ENCODE measurements around the gene PDE4B.

The PDE4B gene

DNA sequence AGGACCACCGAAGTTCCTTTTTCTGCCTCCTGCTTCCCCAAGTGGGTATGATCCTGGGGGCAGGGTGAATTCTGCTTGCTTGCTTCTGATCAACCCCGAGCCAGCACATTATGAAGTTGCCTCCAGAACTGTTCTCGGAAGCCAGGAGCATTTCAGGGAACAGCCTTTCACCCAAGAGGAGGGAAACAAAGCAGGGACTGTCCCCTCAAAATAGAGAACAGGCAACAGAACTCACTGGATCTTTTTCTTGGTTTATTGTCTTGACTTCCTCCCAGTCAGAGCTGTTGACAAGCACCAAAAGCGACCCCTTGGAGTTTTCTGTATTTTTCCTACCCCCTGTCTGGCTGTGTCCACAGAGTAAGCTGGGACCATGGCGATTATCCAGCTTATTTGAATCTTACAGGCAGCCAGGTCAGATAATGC is 482.9 kb downstream of the PDE4B start:
- DNase-seq (ENCODE audit: low read depth in 2 of 2, low spot score in 1 of 2), result no peak

DNA sequence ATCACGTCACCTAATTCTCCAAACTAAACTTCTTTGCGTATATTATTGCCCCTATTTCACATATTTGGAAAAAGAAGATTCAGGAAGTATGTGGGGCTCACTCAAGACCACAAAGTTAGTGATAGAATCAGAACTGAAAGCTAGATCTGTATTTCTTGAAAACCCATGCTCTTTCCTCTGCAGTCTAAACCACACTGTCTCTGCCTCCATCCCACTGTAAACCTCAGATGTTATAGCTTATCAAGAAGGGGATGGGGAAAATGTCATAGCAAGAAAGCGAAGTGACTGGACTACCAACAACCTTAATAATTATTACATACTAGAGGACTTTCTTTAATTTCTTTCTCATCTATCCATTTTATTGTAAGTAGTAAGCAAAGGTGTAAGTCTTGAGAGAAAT is 483.5 kb downstream of the PDE4B start:
- no peak for DNase-seq (ENCODE audit: low read depth in 2 of 2, low spot score in 1 of 2)

DNA sequence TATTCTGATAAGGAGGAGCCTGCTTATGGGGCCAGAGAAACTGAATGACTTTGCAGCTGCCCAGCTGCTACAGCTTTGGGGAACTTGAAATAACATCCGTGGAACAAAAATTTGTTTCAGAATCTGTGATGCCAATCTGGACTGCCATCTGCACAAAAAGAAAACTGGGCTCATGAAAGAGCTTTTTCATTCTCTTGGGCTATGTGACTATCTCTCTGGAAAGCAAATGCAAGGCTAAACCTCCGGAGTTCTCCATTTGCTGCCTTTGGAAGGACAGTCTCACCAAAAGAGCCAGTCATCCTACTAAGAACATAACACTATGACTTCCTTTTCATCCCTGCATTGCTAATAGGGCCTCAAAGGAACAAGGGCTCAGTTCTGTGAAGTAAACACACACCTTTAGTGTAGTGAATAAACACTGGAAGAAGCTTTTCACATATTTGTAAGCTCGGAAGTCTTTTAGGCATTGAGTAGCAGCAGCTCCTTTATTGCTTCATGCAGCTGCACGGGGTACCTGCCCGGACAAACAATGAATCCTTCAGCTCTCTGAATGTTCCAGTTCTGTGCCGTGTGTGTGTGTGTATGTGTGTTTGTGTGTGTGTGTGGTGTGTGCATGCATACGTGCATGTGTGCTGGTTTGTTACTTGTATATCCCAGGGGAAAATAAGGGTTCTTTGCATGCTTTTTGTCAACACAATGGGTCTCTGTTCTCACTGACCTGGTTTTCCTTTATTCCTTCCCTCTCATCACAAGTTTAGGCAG is 485.7 kb downstream of the PDE4B start:
- DNase-seq (ENCODE audit: low read depth in 2 of 2, low spot score in 1 of 2), result no peak

DNA sequence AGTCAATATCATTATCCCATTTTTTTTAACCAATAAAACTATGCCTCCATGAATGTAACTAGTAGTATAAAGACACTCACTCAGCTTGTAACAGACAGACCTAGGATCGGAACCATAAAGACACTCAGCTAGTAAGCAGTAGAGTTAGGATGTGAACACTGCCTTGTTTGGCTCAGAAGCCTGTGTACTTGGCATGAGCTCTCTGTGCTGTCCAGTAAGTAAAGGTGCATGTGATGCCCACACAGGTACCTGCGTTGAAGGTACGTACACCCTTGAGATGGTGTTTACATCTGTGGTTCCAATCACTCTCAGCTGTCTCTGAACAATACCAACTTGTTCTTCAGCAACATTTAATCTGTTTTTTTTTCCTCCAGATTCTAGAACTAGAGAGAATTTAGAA is 489.1 kb downstream of the PDE4B start:
- DNase-seq (ENCODE audit: low read depth in 2 of 2, low spot score in 1 of 2), result no peak

DNA sequence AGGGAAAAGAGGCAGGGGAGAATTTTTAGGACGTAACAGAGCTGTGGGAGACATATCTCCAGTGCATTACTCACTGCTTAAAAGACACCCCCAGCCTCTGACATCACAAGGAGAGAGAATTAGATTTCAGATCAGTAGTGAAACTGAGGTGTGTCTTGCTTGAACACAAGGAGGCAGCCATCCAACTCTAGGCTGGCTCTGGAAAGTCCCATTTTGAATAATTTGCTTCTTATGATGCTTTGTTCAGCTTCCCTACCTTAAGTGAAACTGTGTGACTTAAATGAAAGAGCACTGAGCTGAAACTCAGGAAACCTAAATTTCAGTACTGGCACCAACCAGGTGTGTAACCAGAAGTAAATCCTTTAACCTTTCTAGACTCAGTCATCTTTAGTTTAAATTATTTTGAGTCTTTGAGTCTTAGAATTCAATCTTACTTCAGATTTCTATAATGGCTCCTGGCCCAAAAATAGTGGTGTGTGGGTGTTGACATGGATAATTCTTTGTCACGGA is 489.7 kb downstream of the PDE4B start:
- no peak for DNase-seq (ENCODE audit: low read depth in 2 of 2, low spot score in 1 of 2)

DNA sequence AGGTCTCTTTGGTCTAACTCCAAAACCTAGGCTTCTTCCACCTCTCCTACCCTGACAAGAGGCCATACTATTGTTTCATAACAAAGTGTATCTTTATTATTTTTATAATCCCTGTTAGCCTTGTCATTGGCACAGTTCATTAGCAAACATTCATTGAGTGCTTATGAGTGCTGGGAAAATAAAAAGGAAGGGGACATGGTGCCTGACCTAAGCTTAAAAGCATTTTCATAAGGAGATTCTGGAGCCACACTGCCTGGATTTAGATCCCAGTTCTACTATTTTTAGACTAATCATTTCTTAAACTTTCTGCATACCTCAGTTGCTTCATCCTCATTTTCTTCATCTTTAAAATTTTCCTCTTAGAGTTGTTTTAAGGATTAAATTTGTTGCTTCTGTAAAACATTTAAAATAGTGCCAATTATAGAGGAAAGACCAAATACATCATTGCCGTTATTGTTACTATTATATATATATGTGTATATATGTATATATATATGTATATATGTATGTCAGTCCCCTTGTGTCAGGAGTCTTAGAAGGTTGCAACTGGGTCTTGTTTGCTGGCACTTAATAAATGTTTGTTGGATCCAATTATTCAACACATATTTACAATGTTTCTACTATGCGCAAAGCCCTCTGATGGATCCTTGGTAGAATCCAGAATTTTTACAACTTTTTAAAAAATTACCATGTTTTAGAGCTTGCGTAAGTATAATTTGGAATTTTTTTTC is 490.4 kb downstream of the PDE4B start:
- DNase-seq (ENCODE audit: low read depth in 2 of 2, low spot score in 1 of 2), result no peak

DNA sequence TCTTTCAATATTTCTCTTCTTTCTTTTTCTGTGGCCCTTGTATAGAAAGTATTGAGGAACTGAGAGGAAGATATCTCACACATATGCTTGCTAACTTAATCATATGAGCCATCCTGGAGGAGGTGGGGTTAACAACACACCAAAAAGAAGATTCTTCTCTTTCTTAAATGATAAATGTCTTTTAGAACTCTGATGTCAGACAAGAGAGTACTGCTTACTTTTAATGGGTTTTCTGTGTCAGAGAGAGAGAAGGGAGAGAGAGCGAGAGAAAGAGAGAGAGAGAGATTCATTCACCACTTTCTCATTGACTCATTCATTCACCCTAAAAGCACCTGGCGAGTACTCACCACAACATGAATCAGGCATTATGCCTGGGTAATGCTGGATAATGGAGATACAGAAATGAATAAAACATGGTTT is 490.9 kb downstream of the PDE4B start:
- no peak for DNase-seq (ENCODE audit: low read depth in 2 of 2, low spot score in 1 of 2)

DNA sequence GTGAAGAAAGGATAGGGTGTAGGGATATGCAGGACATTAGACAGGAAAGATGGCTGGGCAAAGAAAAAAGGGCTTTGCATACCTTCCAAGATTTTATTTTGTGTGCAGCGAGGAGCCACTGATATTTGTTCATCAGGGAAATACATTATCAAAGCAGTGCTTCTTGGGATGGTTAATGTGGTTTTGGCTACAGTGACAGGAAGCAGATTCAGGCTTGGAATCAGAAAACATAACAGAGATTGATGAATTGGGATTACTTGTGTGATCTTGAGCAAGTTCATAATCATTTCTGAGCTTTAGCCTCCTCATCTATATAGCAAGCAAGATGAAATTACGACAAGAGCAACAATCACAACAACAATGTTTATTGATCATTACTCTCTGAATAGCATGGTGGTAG is 492.1 kb downstream of the PDE4B start:
- DNase-seq (ENCODE audit: low read depth in 2 of 2, low spot score in 1 of 2), result no peak

DNA sequence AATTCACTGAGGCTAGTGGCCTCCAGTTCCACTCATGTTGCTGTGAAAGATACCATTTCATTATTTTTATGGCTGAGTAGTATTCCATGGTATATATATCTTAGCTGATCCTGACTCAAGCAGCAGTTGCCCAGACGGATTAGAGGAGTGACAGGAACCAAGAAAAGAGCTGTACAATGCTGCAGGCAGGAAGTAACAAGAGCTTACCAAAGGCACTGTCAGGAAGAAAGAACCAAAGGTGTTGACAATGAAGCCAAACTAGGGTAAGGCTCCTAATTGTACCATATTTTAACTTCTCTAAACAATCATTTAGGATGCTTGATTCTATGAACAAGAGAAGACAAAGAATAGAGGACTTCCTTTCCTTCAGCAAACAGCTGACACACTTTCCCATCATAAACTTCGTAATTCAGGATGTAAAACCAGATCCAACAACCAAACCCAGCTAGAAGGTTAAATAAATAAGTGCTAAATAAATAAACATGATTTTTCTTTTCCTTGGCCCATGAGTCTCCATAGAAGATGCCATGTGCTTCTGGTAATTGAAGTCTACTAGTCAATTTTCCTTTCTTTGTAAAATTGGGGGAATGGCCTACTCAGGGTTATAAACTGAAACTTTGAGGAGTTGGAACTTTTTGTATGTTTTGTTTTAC is 493.0 kb downstream of the PDE4B start:
- DNase-seq (ENCODE audit: low read depth in 2 of 2, low spot score in 1 of 2), result no peak

DNA sequence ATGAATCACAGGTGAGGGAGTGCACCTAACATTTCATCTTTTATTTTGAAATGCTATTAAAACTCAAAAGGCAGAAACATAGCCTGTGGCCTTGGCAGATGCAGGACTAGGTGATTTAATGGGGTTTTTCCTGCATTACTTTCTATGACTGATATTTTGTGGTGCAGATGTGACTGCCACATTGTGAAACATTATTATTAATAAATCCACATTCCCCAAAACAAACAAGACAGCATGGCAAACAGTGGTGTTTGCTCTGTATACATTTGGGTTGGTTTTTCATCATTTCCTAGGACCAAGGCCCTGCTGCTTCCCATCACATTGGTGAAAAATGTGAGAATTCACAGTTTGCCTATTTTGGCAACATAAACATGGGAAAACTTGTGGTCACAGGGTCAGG is 493.6 kb downstream of the PDE4B start:
- no peak for DNase-seq (ENCODE audit: low read depth in 2 of 2, low spot score in 1 of 2)

DNA sequence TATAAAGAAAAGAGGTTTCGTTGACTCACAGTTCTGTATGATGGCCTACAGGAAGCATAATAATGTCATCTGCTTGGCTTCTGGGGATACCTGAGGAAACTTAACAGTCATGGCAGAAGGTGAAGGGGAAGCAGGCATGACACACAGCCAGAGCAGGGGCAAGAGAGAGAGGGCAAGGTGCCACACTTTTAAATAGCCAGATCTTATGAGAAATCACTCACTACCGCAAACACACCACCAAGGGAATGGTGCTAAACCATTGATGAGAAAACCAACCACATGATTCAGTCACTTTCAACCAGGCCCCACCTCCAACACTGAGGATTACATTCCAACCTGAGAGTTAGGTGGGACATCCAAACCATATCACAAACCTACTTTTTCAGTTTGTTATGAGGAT is 495.4 kb downstream of the PDE4B start:
- no peak for DNase-seq (ENCODE audit: low read depth in 2 of 2, low spot score in 1 of 2)

DNA sequence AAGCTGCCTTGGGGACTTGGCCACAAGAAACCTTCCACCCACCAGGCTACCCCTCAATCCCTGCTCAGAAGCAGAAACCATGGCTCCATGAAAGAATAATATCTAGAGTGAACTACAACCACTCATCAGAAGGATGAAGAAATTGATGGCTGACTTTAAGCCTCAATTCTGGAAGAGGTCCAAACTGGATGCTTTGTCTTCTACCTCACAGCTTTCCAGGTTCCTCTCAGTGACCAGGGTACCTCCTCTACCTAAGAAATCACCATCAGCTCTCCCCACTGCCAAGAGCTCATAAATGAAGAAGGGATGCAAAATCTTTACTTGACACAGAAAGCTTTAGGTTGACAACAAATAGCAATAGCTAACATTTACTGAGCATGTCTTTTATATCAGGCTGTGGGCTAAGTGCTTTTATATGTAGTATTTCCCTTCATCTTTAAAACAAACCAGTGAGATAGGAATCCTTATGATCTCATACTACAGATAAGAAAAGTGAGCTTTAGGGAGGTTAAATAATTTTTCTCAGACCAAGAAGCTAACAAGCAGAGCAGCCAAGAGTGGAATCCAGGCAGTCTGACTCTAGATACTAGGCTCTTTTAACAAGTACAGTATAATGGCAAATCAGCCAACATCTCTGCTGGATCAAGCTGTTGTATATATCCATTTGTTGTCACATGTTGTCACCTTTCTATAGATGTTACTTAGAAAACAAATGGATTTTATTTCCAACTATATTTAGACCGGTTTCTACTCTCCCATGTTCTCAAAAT is 498.3 kb downstream of the PDE4B start:
- no peak for DNase-seq (ENCODE audit: low read depth in 2 of 2, low spot score in 1 of 2)

DNA sequence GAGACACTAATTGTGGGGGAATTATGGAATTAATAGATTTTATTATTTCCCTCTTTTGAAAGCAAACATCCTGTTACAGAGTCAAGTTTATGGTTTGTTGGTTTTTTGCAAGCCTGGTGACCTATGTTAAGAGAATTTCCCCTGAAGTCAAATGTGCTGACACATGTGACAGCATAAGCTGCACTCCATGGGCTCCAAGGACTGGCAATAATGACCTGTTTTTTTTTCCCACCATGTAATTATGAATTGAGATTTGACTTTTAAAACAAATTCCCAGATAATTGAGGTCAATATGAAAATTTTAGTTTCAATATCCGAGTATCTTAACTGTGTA is 498.8 kb downstream of the PDE4B start:
- no peak for DNase-seq (ENCODE audit: low read depth in 2 of 2, low spot score in 1 of 2)

DNA sequence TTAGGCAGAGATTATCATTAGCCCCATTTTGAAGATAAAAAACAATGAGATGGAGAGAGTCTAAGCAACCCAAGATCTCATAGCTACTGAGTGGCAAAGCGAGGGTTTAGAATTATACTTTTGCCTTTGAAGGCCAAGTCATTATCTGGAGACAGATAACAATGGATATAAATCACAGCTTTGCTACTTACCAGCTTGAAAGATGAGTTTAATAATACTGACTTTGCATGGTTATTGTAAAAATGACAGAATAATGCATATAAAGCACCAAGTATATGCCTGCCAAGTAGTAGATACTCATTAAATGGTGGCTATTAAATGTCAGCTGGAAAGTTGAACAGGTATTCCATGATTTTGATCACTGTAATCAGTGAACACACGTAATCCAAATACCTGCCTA is 499.6 kb downstream of the PDE4B start:
- no peak for DNase-seq (ENCODE audit: low read depth in 2 of 2, low spot score in 1 of 2)

DNA sequence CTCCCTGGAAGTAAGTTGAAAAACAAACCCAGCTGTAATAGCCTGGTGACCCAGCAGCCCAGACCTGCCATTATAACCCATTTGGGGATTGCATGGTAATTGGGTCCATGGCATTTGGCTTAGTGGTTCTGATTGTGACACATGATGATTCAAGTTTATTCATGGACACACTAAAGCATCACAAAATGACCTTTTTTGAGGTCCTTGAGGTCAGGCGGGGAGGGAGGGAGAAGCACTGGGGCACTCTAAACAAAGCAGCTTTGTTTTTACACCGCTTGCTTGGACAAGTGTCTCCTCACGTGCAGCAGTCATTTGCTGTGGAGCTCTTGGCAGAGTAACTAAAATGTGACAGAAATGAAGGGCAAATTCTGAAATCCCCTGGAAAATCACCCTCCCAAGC is 500.2 kb downstream of the PDE4B start:
- DNase-seq (ENCODE audit: low read depth in 2 of 2, low spot score in 1 of 2), result no peak

DNA sequence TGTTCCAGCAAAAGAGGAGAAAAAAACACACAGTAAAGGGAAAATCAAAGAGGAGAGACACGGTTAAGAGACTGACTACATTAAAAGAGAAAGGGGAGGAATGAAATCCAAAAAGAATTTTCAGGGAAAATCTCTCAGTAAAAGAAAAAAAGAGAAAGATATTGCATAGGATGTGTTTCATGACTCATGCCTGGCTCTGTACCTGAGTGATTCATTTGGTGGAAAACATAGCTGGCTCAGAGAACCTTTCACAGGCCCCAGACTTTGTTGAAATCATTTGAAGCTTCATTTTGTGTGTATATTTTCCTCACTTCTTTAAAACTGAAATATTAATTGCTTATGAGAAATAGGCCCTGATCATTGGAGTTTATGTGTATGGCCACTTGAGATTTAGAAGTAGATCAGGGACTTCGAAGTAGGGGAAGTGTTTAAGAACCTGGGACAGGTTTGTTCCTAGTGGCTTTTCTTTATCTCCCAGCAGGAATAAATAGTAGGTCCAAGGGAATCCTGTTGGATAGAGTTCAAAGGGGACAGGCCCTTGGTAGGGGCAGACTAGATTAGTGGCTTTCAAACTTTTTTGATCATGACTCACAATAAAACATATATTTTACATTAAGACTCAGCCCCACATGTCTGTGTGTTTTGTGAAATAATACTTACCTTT is 502.1 kb downstream of the PDE4B start:
- no peak for DNase-seq (ENCODE audit: low read depth in 2 of 2, low spot score in 1 of 2)

DNA sequence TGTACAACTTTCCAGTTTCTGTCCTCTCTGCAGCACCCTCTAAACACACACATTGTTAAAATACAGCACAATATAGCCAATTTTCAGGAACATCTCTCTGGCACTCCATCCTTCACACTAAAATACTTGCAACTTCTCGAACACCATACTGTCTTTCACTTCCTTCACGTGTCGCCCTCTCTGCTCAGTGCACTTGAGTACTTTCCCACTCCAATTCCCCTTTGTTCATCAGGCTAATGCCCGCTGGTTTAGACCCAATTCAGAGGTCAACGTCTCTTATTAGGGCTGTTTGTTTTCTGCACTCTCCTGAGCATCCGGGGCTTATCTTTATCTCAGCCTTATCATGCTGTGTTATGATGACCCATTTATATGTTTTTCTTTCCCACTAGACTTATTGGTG is 503.1 kb downstream of the PDE4B start:
- no peak for DNase-seq (ENCODE audit: low read depth in 2 of 2, low spot score in 1 of 2)

DNA sequence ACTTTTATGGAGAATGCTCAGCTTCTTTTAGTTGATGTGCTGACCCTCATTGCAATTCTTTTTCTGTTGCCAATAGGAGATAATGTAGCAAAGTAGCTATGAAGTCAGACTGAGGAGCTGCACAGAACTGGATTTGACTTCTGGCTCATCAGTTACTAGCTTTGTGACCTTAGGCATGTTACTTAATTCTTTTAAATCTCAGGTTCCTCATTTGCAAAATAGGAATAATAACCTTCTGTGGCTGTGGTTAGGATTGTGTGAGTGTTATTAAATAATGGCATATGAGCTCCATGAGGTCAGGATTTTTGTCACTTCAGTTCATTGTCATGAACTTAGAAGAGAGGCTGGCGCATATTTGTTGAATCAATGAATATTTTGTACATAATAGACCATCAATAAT is 503.7 kb downstream of the PDE4B start:
- DNase-seq (ENCODE audit: low read depth in 2 of 2, low spot score in 1 of 2), result no peak

DNA sequence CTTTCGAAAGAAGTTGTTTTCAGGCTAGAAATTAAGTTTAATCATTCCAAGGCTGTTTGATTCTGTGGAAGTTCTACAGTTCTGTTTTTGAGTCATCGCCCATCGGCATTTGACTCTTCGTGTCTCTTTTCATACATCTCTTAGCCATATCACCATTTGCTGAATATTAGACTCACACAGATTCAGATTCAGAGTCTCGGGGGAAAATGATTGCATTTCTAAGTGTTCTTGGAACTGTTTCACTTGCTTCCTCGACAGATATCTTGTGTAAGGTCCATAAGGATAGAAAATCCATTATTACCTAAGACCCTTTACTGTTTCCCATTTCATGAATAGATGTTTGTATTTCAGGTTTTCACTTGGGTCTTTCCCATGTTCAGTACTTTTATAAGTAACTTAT is 504.3 kb downstream of the PDE4B start:
- no peak for DNase-seq (ENCODE audit: low read depth in 2 of 2, low spot score in 1 of 2)

DNA sequence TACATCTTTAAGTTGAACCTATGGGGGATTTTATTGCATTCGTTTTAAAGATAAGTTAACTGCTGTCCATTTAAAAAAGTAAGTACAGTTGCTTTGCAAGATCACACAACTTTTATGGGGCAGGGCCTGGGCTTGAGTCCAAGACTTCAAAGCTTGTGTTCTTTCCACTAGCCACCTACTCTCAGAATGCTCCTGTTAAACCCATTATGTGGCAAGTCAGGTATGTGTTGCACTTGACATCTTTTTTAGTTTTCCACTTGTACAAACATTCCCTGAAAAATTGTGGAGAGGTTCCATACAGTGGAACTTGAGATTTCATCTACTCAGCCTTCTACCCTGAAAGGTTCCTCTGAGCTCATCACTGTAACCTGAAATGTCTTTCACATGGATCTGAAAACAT is 505.8 kb downstream of the PDE4B start:
- no peak for DNase-seq (ENCODE audit: low read depth in 2 of 2, low spot score in 1 of 2)

All from stimulated activated CD8-positive, alpha-beta memory T cell treated with anti-CD3 and anti-CD28 coated beads, Interleukin-4, amount 100 ng/mL, for 1 hour (primary cell).